Stimulated activated CD8-positive, alpha-beta memory T cell treated with anti-CD3 and anti-CD28 coated beads, Interleukin-12 subunit alpha, Interleukin-12 subunit beta, amount 100 ng/mL, for 4 hours (primary cell): ENCODE results near the gene GRID1.
"Not testable (repeated sequence)": the region's sequence is repeated elsewhere in the genome, so short reads cannot be mapped to it uniquely, and the experiment has no call there.

ENCODE experiments used
- DNase-seq: peaks from one replicate; pipeline ENCODE4 v3.0.0-alpha.2; 2020; ENCODE audit warnings: low read depth

GRID1 gene

DNA sequence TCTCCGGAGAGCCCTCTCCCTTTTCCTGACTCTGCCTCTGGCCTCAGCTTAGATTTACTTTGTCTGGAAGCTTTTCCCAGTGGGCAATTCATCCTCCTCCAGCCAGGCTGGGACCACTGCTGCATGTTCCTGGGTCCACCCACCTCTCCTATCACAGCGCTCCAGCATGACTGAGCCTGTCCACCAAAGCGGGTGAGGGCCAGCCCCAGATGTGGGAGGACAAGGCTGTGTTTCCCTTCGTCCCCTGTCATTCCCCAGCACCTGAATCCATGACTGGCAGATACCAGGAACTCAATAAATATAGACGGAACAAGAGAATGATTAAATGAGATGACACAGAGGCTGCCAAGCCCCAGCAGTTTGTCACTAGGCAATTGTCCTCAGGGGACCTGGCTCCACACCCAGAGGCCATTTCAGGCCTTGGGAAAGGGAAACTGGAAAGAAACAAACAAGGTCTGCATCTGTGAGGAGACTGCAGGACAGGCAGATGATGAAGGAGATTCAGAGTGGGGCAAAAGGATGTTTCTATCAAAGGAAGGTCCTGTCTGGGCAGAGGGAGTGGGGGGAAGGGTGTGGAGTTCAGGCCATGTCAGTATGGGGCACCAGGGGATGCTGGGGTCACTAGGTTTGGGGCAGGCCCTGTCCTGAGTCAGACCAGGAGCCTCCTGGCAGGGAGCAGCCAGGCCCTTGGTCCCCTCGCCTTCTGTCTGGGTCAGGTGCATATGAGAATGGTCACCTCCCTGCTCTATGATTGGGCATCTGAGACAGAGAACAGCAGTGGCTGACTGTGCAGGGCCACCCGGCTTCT is 576.4 kb downstream of the GRID1 start:
- DNase-seq = no peak

DNA sequence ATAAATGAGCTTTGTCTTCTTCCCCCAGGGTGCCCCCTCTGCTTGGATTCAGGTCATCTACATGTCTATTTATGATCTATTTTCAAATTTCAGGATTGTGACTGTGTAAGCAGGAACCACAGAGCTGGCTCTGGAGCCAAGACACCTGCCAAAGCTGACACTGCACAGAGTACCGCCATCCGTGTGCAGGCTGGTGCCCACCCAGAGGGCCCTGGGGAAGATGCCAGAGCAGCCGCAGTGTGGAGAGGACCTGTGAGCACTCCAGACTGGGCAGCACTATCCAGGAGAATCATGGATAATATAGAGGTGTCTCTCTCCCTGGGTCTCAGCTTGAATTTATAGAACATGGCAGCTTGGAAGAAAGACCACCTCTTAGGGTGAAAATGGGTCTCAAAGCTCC is 577.5 kb downstream of the GRID1 start:
- DNase-seq = no peak

DNA sequence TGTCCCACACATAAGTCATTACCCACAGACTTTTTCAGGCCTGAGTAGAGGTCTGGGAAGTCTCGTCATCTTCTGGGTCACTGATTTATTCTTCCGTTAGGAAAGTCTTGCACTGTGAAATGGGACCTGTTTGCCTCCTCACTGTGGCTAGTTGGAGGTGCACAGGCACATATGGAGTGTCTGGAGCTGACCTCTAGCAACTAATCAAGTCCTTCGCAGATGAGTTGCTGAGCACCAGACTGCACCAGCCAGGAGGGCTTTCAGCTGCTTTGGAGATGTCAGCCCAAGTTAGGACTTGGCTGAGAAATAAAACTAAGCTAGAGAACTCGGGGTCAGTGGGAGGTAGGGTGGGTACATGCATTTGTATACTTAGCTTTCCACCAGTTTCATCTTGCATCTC is 578.0 kb downstream of the GRID1 start:
- DNase-seq = no peak

DNA sequence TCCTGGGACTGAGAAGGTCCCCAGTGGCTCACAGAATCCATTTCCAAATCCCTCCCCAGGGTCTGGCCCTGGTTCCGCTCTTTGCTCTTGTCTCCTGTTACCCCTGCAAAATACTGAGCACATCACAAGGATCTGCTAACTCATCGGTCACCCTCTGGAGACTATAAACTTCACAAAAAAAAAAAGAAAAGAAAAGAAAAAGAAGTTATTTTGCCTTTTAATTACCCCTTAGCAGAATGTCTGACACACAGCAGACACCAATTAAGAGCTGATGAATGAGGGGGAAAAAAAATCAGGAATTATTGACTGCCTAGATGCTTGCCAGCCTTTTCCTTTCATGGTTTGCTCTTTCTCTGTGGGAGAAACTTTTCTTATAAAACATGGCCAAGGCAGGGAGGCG is 578.7 kb downstream of the GRID1 start:
- no peak for DNase-seq

DNA sequence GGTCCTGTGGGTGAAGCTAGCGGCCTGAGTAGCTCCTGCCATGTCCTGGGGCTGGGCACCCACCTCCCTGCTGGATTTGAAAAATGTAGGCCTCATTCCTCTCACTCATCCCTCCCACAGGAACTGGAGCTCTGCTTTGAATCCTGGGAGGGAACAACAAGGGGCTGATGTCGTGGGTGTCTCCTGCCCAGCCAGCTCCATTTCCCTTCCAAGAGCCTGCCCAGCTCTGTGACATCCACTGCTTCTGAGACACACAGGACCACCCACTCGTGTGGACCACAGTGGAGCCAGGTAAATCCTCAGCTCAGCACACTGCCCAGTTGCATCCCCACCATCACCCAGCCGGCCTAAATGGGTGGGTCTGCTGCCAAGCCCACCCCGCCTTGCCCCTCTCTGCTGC is 579.2 kb downstream of the GRID1 start:
- no peak for DNase-seq

DNA sequence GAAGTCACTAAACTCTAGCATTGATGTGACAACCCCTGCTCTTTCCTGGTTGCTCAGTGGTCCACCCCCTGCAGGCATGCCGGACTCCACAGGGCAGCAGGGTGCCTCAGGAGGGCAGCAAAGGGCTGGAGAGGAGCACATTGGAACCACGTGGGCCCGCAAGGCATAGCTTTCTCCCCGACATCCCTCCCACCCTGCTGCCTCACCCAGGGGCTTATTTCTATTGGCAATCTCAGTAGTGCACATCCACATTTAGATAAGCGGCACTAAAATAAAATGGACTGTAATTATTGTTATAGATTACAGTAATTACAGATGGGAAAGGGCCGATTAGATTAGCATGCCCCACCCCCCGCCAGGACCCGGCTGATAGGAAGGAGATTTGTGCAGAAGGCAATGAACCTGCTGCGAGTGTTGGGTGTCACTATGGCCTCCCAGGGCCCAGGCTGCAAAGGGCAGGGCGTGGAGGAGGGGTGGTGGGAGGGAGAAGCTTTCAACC is 580.1 kb downstream of the GRID1 start:
- DNase-seq = no peak

DNA sequence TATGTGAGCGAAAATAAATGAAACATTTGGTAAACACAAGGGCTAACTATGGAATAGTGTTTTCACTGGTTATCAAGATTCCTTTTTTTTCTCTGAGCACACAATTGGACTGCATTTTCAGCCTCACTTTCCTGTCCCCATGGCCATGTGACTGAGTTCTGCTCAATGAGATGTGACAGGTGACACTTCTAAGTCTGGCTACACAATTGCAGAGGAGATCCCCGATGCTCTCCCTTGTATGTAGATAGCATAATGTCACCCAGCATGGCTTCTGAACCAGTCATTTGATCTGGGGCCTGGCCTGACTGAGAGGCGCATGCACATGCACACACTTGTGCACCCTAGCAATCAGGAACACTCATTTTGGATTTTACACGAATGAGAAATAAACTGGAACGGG is 581.8 kb downstream of the GRID1 start:
- DNase-seq = no peak

DNA sequence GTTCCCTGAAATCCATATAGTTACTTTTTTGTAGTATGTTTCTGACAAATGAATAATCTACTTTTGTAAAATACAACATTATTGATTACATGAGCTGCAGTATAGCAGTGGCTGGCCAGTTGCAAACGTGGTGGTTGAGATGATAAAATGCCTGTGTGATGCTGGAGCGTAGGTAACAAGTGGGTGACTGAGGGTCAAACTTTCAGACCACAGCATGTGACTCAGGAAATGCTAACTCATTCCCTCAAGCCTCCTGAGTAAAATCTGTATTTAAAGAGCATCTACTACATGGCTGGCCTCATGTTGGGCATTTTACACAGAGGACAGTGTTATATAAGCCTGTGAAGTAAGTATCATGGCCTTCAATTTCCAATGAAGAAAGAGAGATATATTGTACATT is 585.2 kb downstream of the GRID1 start:
- no peak for DNase-seq

DNA sequence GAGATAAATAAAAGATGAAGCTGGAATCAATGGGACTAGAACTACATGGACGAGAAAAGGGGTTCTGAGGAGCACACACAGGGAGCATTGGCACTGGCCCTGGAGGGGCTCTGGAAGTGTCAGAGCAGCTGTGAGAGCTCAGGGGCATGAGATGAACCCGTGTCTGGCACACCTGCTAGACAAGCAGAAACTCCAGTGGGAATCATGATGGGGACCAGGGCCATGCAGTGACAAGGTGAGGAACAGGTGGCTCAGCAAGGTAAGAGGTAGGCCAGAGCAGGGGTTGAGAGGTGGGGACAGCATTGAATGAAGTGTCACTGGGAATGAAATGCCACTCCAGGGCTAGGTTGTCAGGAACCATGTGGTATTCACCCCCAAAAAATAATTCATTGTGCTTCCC is 588.5 kb downstream of the GRID1 start:
- no peak for DNase-seq

DNA sequence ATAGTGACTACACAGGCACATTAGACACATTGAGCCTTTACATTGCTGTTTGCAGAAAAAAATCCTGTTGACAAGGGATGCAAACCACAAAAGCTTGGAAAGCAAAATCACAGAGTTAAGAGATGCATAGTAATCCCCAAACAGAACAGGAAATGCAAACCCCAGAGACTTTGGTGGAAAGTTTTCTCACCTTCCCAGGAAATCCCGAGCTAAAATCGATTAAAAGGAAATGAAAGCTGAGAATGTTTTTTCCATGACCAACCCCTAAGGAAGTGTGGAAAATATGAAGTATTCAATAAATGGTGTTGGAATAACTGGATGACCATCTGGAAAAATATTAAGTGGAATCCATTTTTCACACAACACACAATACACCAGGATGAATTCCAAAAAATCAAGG is 598.7 kb downstream of the GRID1 start:
- no peak for DNase-seq

DNA sequence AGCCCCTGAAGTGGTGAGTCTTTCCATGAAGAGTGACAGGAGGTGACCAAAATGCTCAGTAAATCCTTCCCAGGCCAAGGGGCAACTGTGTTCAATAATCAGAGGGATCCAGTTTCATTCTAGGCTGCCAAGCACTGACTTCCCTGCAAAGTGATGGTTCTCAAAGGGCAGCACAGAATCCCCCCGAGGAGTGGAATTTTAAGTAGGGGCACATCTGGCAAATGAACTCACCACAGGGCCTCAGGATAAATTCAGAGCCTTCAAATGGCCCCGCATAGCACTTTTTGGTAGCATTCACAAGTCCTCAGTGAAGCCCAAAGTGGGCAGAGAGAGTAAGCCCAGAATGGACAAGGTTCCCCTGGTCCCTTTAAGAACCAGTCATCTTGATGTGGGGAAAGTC is 602.5 kb downstream of the GRID1 start:
- DNase-seq = no peak

DNA sequence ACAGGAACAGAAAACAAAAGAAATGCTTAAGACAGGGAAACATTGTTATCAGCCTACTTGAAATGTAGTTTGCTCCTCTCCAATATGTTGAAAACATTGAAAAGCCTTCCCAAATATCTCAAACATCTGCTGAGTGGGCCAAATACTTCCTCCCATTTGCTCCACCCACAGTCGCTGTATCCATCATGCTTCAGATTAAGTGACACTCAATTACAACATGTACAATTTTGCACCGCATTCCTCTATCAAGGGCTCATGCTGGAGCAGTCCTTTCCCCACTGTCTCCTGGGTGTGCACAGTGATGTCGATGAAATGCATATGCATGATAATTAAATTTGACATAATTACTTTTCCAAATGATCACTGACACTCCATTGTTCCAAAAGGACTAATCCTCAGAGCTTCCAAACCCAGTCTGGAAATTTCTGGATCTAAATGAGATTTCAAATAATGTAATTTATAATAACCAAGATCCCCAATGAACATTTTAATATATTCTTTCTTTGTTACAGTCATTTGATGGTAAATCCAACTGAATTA is 604.6 kb downstream of the GRID1 start:
- DNase-seq = no peak

DNA sequence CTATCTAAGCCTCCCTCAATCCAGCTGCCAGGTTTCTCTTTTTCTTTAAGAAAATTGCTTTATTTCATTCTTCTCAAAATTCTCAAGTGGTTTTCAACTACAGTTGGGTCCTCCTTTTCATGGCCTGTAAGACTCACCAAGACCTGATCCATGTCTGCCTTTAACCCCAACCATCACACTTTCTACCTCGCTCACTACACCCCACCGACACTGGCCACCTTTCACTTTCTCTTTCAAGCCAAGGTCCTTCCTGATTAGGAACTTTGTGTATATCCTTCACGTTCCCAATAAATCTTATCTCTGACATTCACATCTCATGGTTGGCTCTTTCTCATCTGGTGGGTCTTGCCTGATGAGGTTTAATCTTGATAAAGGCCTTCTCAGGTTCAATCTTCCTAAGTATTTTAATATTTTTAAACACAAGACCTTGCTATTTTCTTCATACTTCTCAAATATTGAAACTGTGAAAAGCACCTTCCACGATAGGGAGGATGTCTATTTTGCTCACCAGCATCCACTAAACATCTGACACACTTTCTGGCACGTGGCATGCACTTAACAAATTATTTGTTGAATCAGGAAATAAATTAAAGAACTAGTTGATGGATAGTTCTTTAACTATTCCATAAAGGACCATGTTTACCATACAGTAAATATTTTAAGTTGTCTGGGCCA is 624.8 kb downstream of the GRID1 start:
- DNase-seq = no peak

DNA sequence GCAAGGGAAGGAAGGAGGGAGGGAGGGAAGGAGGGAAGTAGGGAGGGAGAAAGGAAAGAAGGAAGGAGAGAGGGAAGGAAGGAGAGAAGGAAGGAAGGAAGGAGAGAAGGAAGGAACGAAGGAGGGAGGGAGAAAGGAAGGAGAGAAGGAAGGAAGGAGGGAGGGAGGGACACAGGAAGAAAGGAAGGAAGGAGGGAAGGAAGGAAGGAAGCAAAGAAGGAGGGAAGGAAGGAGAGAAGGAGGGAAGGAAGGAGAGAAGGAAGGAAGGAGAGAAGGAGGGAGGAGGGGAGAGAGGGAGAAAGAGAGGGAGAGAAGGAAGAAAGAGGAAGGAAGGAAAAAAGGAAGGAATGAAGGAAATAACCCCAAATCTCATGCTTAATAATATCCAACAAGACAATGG is 630.6 kb downstream of the GRID1 start:
- no peak for DNase-seq

DNA sequence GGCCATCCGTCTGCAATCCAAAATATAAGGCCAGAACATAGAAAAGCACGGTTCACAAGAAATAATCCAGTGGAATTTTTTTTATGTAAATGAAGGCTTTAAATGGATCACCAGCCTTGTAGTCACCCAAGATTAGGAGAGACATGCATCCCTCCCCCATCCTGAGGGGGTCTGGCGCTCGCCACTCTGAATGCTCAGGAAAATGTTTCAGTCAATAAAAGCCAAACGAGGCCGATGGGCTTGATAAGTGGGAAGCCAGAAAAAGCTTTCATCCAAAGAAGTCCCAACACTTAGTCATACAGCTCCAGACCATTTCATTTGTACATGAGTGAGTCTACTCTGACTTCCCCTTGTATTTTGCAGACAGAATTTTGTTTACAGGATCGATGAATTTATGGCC is 631.8 kb downstream of the GRID1 start:
- no peak for DNase-seq

DNA sequence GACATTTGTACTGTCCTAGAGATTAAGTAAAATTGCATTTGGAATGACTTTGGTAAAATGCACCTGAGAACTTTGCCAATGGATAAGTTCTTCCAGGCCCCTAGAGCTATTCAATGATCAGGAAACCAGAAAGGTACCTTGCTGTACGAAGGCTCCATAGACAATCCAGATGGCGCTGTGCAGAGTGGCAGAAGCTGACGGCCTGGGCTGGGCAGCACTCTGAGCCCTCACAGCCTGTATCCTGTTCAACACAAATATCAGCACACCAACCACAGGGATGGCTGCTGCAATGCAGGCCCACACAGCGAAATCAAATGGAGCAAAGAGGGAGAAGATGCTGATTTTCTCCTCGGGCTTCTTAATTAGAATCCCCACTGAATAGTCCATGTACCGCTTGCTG is 642.4 kb downstream of the GRID1 start:
- DNase-seq = no peak

DNA sequence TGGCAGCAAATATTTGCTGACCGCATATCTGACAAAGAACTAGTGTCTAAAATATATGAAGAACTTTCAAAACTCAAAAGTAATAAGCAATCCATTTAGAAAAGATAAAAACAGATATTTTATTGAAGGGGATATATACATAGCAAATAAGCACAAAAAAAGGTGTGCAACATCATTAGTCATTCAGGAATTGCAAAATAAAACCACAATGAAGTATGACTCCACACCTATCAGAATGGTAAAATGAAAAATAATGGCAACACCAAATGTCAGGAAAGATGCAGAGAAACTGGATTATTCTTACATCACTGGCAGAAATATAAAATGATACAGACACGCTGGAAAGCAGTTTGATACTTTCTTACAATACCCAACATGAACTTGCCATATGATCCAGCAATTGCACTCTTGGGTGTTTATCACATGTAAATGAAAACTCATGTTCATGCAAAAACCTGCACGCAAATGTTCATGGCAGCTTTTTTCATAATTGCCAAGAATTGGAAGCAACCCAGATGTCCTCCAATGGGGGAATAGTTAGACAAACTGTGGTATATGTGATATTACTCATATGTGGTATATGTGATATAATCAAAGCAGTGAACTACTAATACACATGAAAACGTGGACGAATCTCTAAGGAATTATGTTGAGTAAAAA is 645.5 kb downstream of the GRID1 start:
- no peak for DNase-seq

DNA sequence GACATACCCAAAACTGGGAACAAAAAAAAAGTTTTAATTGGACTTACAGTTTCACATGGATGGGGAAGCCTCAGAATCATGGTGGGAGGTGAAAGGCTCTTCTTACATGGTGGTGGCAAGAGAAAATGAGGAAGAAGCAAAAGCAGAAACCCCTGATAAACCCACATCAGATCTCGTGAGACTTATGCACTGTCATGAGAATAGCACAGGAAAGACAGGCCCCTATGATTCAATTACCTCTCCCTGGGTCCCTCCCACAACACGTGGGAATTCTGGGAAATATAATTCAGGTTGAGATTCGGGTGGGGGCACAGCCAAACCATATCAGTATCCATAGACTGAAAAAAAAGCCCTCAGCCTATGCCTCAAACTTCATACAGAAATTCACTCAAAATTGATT is 647.2 kb downstream of the GRID1 start:
- DNase-seq = no peak

DNA sequence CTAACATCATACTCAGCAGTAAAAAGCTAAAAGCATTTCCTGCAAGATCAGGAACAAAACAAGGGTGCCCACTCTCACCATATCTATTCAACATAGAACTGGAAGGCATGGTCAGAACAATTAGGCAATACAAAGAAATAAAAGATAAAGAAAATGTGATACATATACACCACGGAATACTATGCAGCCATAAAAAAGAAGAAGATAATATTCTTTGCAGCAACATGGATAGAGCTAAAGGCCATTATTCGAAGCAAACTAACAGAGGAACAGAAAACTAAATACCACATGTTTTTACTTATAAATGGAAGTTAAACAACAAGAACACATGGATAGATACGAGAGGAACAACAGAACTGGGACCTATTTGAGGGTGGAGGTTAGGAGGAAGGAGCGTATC is 652.7 kb downstream of the GRID1 start:
- no peak for DNase-seq

DNA sequence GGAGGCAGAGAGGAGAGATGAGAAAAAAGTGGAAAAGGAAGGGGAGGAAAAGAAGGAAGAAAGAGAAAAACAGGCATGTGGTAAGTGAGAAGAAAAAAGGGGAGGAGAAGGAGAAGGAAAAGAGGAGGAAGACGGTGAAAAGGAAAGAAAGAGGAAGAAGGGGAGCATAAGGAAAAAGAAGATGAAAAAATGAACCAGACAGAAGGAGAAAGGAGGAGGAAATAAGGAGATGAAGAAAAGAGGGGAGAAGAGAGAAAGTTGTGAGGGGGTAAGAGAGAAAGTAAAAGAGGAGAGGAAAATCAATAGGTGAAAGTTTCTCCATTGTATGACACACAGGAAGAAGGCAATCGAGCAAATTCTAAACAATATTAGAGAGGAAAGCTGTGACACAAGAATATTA is 663.8 kb downstream of the GRID1 start:
- DNase-seq = no peak

DNA sequence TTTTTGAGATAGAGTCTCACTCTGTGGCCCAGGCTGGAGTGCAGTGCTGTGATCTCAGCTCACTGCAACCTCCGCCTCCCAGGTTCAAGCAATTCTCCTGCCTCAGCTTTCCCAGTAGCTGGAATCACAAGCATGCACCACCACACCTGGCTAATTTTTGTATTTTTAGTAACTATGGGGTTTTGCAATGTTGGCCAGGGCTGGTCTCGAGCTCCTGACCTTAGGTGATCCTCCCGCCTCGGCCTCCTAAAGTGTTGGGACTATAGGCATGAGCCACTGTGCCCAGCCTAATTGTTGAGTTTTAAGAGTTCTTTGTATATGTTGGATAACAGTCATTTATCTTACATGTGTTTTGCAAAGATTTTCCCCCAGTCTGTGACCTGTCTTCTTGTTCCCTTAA is 667.5 kb downstream of the GRID1 start:
- not testable (repeated sequence) for DNase-seq

DNA sequence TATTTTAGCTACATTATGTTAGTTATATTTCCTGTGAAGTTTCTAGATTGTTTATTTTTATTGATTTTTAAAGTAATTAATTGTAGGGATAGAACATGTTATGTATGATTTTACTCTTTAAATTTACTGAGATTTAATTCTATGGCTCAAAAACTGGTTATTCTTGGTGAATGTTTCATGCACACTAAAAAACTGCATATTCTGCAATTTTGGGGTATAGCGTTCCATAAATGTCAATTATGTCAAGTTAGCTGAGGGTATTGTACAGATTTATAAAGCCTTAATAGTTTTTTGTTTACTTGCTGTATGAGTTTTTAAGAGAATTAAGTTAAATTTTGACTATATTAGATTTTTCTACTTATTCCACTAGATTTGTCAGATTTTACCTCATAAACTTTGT is 669.7 kb downstream of the GRID1 start:
- no peak for DNase-seq

DNA sequence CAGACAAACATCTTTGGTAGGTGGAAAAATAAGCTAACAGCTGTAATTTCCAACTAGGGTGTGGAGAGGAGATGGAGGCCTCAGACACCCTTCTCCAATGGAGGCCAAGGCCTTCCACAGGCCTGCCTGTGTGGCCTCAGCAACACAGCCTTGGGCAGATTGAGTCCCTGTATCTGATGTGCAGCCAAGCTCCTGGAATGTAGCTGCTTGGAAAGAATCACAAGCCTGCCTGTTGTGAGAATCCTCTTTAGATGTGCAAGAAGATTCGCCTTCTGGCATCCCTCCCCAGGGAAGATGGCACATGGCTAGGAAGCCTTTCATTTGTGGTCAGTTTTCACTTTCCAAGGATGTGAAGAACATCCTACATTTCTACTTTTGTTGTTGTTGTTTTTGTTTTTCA is 684.0 kb downstream of the GRID1 start:
- no peak for DNase-seq
